Adrenal gland (tissue), 12 donors: ENCODE results near the gene CPLANE2. TPM values are rescaled to one million over a fixed set of nuclear protein-coding genes. Genes with fewer than 3 reads are reported as not detected.

ENCODE experiments used
- DNase-seq, 7 donors: peaks; one replicate each; pipeline ENCODE4 v3.0.0-alpha.2; 2019 to 2020
- H3K27ac ChIP-seq, 5 donors: fragments of 200-600 bp; sonication (generic) in 4 of 5; 1 replicate in 3 of 5; 2 replicates in 2 of 5; pipeline versions ENCODE4 v1.5.1 to v1.8.0; 2016 to 2020; ENCODE audit warnings: mild to moderate bottlenecking in 1 of 5
- H3K27me3 ChIP-seq: fragments of 200-600 bp; 2 replicates; pipeline ENCODE4 v1.8.0; 2021
- H3K36me3 ChIP-seq, 2 donors: fragments of 200-600 bp; replicated peaks in 1 of 2; 1 replicate in 1 of 2; 2 replicates in 1 of 2; pipeline versions ENCODE4 v1.5.1 to v1.8.0; 2018 to 2022
- H3K4me1 ChIP-seq, 2 donors: fragments of 200-600 bp; replicated peaks in 1 of 2; 1 replicate in 1 of 2; 2 replicates in 1 of 2; pipeline versions ENCODE4 v1.5.1 to v1.8.0; 2018 to 2021
- H3K4me3 ChIP-seq, 4 donors: fragments of 200-600 bp; sonication (generic) in 3 of 4; one replicate each; pipeline ENCODE4 v1.5.1; 2016 to 2018
- H3K9me3 ChIP-seq, 3 donors: fragments of 200-600 bp; sonication (generic) in 1 of 3; replicated peaks in 1 of 3; 1 replicate in 2 of 3; 2 replicates in 1 of 3; pipeline versions ENCODE4 v1.5.1 to v1.8.0; 2016 to 2021
- POLR2A ChIP-seq, 2 donors: fragments of 450-650 bp; IDR thresholded peaks; one replicate each; pipeline ENCODE4 v1.6.1; 2017; ENCODE audit warnings: antibody characterized with exemption in 2 of 2, mild to moderate bottlenecking in 2 of 2, moderate library complexity in 1 of 2
- WGBS, 4 donors: extraction: QIAGEN DNeasy Blood & Tissue Kit in 2 of 4; methylation state at CpG; one replicate each; pipeline versions ENCODE4 v1.1.5 to v1.1.7; 2013 to 2017; 5-methylcytosine and 5-hydroxymethylcytosine counted together
- intact Hi-C, 2 donors: fragments of 100-400 bp; cut with DNase I; formaldehyde crosslinking; loops; one replicate each; pipeline versions ENCODE4 v1.14.1 to v1.15.0; 2022 to 2023
- polyA plus RNA-seq, 3 donors: library from polyadenylated mRNA; stranded (reverse); fragments of 200-250 nt in 2 of 3; fragments of 350-450 nt in 1 of 3; fragmentation: Illumina TruSeq in 1 of 3; extraction: RNeasy Lipid Tissue Mini Kit (QIAGEN cat#74804) in 1 of 3; gene quantifications; one replicate each; pipeline ENCODE4 v1.2.3, GENCODE V29; 2013 to 2014
- total RNA-seq, 9 donors: library from RNA; depleted of rRNA in 4 of 9; stranded (reverse); fragments of >200 nt in 4 of 9; fragments of 120-200 nt in 1 of 9; fragmentation: NEBNext Ultra II Directional in 1 of 9; extraction: Animal tissue kit (Norgen Biotek cat#: 25700) in 1 of 9; gene quantifications; one replicate each; pipeline versions ENCODE4 v1.1.0 to v1.2.4, GENCODE V29; 2013 to 2023
- TF ChIP-seq, protein P1 (sequence below), 6 experiments: fragments of 450-650 bp in 4 of 6; fragments of 200-600 bp in 2 of 6; sonication (generic) in 1 of 6; IDR thresholded peaks; 1 replicate in 5 of 6; 2 replicates in 1 of 6; pipeline versions ENCODE4 v1.5.1 to v1.8.0; 2016 to 2021; ENCODE audit warnings: antibody characterized with exemption in 6 of 6, mild to moderate bottlenecking in 2 of 6, moderate library complexity in 1 of 6
- donor health status: healthy with polysubstance abuse.
- donor health status: Bipolar disorder and iron deficiency.
- donor health status: DM: yes; HTN: yes; CAD: no.
- donor health status: DM: no; HTN: no; CAD: no.
- donor health status: DM: no; HTN: no; CAD: no.
- donor health status: DM: yes; HTN: yes; CAD: no.

The CPLANE2 gene
- total and polyA plus RNA-seq, 12 donors = 2.8 to 21.3 (median 11.5) TPM

DNA sequence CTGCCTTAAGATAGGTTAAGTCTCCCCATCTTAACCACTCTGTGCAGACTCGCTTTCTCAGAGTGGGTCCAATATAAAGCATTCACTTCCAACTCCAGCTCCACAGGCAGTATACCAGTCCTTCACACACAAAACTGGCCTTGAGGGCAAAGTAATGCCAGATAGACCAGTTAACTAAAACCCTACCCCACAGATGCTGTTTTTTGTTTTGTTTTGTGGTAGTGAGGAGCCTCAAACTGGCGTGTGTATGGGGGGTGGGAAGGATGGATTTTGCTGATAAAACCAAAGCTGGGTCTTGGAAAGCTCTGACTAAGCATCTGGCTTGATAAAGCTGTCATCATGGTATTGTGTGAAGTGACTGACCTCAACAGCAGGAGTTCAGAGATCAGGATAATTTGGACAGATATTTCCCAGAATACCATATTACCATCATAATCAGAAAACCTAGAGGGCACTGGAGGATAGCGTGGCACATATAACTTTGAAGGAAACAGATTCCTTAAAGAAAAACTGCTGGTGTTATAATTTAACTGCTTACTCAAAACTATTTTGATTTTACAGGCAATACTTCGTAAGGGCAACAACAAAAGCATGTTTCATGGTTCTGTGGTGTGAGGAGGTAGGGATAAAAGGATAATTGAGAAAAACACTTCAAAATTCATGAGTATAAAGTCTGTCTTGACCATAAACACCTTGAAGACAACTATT, 29.6 kb upstream of the CPLANE2 start:
- Histone ChIP-seq H3K4me3 (no peak overlapping the region), H3K27ac (peak overlapping the region in 1 of 5 donors; percentile 8), H3K4me1 (peaks cover 6 to 34% of the 10 kb centered on the region in 2 donors), H3K36me3 (no peaks in the 10 kb centered on the region), H3K27me3 (no peaks in the 10 kb centered on the region), H3K9me3 (no peaks in the 10 kb centered on the region)
- DNase-seq = peak in 1 of 7 donors; percentile 44
- TF ChIP-seq, protein P1, sequence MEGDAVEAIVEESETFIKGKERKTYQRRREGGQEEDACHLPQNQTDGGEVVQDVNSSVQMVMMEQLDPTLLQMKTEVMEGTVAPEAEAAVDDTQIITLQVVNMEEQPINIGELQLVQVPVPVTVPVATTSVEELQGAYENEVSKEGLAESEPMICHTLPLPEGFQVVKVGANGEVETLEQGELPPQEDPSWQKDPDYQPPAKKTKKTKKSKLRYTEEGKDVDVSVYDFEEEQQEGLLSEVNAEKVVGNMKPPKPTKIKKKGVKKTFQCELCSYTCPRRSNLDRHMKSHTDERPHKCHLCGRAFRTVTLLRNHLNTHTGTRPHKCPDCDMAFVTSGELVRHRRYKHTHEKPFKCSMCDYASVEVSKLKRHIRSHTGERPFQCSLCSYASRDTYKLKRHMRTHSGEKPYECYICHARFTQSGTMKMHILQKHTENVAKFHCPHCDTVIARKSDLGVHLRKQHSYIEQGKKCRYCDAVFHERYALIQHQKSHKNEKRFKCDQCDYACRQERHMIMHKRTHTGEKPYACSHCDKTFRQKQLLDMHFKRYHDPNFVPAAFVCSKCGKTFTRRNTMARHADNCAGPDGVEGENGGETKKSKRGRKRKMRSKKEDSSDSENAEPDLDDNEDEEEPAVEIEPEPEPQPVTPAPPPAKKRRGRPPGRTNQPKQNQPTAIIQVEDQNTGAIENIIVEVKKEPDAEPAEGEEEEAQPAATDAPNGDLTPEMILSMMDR (IDR thresholded peaks at IDR 0.05) = peak in 1 of 6 experiments; percentile 7
- TF ChIP-seq POLR2A (IDR thresholded peaks at IDR 0.05) = no peak
- intact Hi-C loops = no loop called here
- 64 to 71% (median 70%) methylated on average over 4 of the region's 4 CpGs for WGBS, 4 donors

DNA sequence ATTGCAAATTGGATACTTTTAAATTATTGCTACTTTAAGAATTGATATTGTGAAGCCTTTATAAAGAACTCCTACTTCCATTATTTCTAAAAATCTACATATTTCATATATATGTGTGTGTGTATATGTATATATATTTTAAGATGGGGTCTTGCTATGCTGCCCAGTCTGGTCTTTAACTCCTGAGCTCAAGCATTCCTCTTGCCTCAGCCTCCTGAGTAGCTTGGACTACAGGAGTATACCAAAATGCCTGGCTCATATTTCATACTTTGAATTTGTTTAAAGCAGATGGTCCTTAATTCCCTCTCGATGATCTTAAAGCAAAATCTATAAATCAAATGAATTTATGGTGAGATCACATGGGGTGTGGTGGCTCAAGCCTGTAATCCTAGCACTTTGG, 25.1 kb upstream of the CPLANE2 start:
- no peaks in the 10 kb centered on the region for H3K27me3 ChIP-seq
- intact Hi-C loops = no loop called here
- no peak overlapping the region for H3K27ac ChIP-seq
- DNase-seq = no peak
- no peak overlapping the region for H3K4me3 ChIP-seq
- no peak for TF ChIP-seq POLR2A (IDR thresholded peaks at IDR 0.05)
- TF ChIP-seq, protein P1 (IDR thresholded peaks at IDR 0.05) = no peak
- 87 to 100% (median 91%) methylated on average over 1 of the region's 1 CpG for WGBS, 4 donors
- no peaks in the 10 kb centered on the region for H3K36me3 ChIP-seq
- H3K4me1 ChIP-seq = peaks cover 6 to 19% of the 10 kb centered on the region in 2 donors
- H3K9me3 ChIP-seq = no peaks in the 10 kb centered on the region

DNA sequence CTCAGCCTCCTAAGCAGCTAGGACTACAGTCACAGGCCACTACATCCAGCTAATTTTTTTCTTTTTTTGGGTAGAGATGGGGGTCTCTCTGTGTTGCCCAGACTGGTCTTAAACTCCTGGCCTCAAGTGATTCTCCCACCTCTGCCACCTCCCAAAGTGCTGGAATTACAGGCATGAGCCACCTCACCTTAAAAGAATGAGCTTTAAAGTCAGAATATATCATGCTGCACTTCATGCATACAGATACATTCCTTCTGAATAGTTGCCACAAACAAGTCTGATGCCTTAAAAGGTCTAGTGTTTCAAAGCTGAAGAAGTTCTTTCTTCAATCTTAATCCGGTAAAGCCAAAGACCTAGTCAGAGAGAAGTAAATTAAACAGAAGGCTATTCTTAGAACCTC, 23.8 kb upstream of the CPLANE2 start:
- Histone ChIP-seq H3K36me3 (peaks cover 0 to 8% of the 10 kb centered on the region in 2 donors), H3K27ac (no peak overlapping the region), H3K27me3 (no peaks in the 10 kb centered on the region), H3K4me1 (peaks cover 0 to 6% of the 10 kb centered on the region in 2 donors), H3K9me3 (no peaks in the 10 kb centered on the region), H3K4me3 (no peak overlapping the region)
- intact Hi-C loops = no loop called here
- WGBS, 4 donors = 86 to 92% (median 92%) methylated on average over 1 of the region's 1 CpG
- no peak for DNase-seq
- TF ChIP-seq, protein P1 (IDR thresholded peaks at IDR 0.05) = no peak
- TF ChIP-seq POLR2A (IDR thresholded peaks at IDR 0.05) = no peak

DNA sequence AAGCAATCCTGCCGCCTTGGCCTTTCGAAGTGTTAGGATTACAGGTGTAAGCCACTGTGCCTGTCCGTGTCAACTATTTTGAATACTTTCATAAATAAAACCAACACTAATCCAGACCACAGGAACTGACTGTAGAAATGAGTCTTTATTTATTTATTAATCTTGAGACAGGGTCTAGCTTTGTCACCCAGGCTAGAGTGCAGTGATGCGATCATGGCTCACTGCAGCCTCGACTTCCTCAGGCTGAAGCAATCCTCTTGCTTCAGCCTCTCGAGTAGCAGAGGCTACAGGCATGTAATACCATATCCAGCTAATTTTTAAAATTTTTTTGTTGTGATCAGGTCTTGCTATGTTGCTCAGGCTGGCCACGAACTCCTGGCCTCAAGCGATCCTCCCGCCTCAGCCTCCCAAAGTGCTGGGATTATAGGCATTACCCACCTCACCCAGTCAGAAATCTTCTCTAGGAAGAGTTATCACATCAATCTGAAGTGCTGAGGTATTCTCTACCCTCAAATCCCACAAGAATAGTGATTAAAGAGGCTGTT, 21.7 kb upstream of the CPLANE2 start:
- TF ChIP-seq, protein P1 (IDR thresholded peaks at IDR 0.05) = no peak
- TF ChIP-seq POLR2A (IDR thresholded peaks at IDR 0.05) = no peak
- 95 to 97% (median 97%) methylated on average over 9 of the region's 9 CpGs for WGBS, 4 donors
- intact Hi-C loops = loop anchor here in 1 of 2 donors (10.0 kb wide), 1 partner anchor 96 kb away; the partner anchor contains the start of gene FBXO42
- no peak overlapping the region for H3K4me3 ChIP-seq
- H3K9me3 ChIP-seq = no peaks in the 10 kb centered on the region
- H3K4me1 ChIP-seq = peaks cover 11 to 14% of the 10 kb centered on the region in 2 donors
- H3K27ac ChIP-seq = no peak overlapping the region
- peak in 1 of 7 donors; percentile 45 for DNase-seq
- peaks cover 0 to 15% of the 10 kb centered on the region in 2 donors for H3K36me3 ChIP-seq
- H3K27me3 ChIP-seq = no peaks in the 10 kb centered on the region
